ENCODE data around the gene PLPP6.

GRCh38 chr9:4700932-4701331 lies 38.8 kb downstream of the PLPP6 start:
- TF ChIP-seq POLR2A (IDR thresholded peaks at IDR 0.05) = no peak
- no peak for TF ChIP-seq CTCF (IDR thresholded peaks at IDR 0.05)
- no peak for TF ChIP-seq EP300 (IDR thresholded peaks at IDR 0.05)
